Coronary artery (tissue), 2 donors: ENCODE results near the gene CACNA1E.

Experiments used
- DNase-seq: peaks from one replicate; pipeline ENCODE4 v3.0.0-alpha.2; 2017; ENCODE audit warnings: low spot score
- H3K27ac ChIP-seq, 2 donors: fragments of 200-600 bp; sonication (generic); one replicate each; pipeline ENCODE4 v1.5.1; 2016 to 2019
- H3K4me3 ChIP-seq: fragments of 200-600 bp; sonication (generic); 2 replicates; pipeline ENCODE4 v1.5.1; 2016; ENCODE audit warnings: mild to moderate bottlenecking, moderate library complexity
- TF ChIP-seq, protein P1 (sequence below): fragments of 200-600 bp; sonication (generic); IDR thresholded peaks from one replicate; pipeline ENCODE4 v1.5.1; 2019; ENCODE audit warnings: antibody characterized with exemption

CACNA1E gene

DNA sequence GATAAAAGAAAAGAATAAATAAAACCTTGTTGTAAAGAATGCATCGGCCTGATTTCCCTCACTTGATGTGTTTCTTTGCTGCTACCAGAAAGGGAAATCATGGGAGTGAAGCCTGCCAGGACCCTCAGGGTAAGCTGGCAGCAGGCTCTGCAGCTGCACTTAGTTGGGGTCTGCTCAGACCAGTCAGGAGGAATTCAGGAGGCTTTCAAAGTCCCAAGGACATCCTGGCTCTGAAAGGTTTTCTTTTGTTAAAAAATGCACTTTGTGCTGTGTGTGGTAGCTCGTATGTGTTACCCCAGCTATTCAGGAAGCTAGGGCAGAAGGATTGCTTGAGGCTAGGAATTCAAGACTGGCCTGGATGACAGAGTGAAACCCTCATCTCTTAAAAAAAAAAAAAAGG, 323.4 kb downstream of the CACNA1E start:
- DNase-seq: no peak
- H3K4me3 ChIP-seq: no peak overlapping the region
- no peak overlapping the region for H3K27ac ChIP-seq
- TF ChIP-seq, protein P1, sequence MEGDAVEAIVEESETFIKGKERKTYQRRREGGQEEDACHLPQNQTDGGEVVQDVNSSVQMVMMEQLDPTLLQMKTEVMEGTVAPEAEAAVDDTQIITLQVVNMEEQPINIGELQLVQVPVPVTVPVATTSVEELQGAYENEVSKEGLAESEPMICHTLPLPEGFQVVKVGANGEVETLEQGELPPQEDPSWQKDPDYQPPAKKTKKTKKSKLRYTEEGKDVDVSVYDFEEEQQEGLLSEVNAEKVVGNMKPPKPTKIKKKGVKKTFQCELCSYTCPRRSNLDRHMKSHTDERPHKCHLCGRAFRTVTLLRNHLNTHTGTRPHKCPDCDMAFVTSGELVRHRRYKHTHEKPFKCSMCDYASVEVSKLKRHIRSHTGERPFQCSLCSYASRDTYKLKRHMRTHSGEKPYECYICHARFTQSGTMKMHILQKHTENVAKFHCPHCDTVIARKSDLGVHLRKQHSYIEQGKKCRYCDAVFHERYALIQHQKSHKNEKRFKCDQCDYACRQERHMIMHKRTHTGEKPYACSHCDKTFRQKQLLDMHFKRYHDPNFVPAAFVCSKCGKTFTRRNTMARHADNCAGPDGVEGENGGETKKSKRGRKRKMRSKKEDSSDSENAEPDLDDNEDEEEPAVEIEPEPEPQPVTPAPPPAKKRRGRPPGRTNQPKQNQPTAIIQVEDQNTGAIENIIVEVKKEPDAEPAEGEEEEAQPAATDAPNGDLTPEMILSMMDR: no peak

DNA sequence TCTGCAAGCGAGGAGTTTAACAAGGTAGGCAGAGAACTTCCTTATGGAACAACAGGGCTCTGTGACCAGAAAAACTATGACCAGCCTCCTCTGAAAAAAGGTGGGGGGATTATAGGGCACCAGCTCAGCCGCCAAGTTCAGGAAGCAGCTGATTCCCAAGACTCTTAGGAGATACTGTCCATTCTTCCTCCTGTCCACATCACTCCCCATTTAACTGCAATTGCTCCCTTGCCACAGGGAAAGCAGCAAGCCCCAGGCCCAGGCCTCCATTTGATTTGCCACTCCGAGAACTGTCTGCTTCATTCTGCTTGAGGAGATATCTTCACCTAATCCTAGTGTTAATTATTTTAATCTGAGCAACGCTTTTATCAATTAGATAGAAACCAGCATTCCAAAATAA, 323.9 kb downstream of the CACNA1E start:
- DNase-seq: no peak
- H3K4me3 ChIP-seq: no peak overlapping the region
- TF ChIP-seq, protein P1: no peak
- H3K27ac ChIP-seq: no peak overlapping the region

DNA sequence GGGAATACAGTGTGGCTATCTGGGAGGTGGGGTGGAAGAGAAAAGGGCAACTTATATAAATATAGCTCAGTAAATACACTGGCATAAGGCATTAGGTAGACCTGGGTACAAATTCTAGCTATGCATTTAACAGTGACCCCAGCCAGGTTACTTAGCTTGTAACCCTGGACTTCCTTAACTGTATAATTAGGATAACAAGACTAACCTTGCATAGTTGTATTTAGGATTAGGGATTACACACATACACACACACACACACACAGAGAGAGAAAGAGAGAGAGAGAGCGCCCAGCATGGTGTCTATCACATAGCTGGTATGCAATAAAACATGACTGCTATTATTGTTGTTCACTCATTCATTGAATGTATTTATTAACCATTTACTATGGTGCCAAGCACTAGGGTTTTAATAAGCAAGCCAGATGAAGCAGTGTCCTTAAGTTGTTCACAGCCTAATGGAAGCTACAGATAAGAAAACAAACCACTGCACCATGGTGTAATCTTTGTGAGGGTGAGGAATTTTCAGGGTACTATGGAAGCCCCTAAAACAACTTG, 326.8 kb downstream of the CACNA1E start:
- DNase-seq: no peak
- Histone ChIP-seq H3K27ac (no peak overlapping the region), H3K4me3 (no peak overlapping the region)
- TF ChIP-seq, protein P1: no peak

DNA sequence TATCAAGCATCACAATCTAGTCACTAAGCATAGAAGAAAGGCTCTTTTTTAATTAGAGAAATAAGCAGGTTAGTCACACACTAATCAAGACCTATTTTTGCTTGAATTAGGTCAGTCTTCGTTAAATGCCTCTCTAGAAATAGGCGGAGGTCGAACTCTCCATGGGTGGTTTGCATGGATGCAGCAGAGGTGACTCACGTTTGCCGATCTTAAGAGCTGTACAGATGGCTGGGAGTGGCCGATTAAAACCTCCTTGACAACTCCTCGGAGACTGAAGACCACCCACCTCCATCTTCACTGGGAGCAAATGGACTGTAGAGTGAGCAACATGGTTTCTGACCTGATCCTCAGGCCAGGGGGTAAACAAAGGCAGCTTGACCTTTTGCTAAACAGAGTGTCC, 328.9 kb downstream of the CACNA1E start:
- Histone ChIP-seq H3K4me3 (no peak overlapping the region), H3K27ac (no peak overlapping the region)
- DNase-seq: no peak

DNA sequence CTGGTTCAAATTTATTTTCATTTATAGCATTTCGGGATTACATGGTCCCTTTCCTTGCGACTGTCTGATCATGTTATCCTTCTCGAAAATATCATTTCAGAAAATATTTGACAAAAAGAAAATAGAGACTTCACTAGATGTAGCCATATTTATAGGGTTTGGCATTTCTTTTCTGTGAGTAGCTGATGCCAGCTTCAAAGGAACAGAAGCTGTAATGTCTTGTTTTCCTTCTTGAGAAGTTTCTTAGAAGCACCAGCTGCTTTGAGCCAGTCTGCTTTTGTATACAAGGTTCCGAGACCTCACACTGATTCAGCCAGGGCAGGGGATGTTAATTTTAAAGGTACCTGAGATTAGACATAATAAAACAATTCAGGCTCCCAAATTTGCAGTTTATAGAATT, 329.9 kb downstream of the CACNA1E start:
- DNase-seq: no peak
- Histone ChIP-seq H3K4me3 (no peak overlapping the region), H3K27ac (no peak overlapping the region)
- TF ChIP-seq, protein P1: no peak

More for the DNA sequence above, 328.9 kb downstream of the CACNA1E start:
- TF ChIP-seq, protein P1: no peak

DNA sequence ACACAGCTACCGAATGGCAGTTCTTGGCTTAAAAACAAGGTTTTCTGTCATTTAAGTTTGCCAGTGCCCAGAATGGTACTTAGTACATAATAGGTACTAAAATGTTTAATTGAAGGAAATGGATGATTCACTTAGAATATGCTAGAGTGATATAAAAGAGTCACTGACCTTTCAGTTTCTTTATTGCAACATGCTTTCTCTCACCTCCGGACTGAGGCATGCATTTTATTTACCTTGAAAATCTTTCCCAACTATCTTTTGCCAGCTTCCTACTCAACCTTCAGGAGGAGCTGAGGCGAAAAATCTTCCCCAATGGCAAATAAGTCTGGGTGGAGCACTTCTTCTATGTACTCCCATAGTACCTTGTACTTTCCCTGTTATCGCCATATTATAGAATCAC, 333.3 kb downstream of the CACNA1E start:
- no peak overlapping the region for H3K27ac ChIP-seq
- DNase-seq: no peak
- H3K4me3 ChIP-seq: no peak overlapping the region
- TF ChIP-seq, protein P1: no peak

DNA sequence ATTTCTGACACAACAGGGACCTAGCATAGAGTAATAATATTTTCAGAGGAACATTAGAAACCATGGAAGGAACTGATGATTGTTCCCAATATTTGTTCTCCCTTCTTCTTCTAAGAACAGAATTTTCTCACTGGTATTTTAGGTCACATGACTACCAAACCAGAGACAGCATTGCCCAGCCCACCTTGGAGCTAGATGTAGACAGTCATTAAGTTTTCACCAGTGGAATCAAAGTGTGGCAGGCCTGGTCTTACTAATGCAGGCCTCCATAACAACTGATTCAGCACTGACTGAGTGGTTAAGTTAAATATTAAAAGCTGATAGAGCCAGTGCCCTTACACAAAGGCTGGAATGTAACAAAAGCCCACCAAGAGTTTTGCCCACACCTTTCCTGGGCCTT, 333.8 kb downstream of the CACNA1E start:
- no peak for DNase-seq
- no peak overlapping the region for H3K27ac ChIP-seq

More for the DNA sequence above, 333.8 kb downstream of the CACNA1E start:
- TF ChIP-seq, protein P1: no peak
- no peak overlapping the region for H3K4me3 ChIP-seq
